ENCODE measurements around the gene FGF16. TPM values are rescaled to one million over a fixed set of nuclear protein-coding genes. Genes with fewer than 3 reads are reported as not detected.

The FGF16 gene
- total and polyA plus RNA-seq, 10 of the 15 experiments (the other 5 are each of a cell fraction or from before 2014, with no cell fraction given) = not detected

GRCh38 chrX:77493677-77494553, 46.7 kb downstream of the FGF16 start:
- ChIA-PET RAD21 (ENCODE audit: unreplicated experiment) (no interaction called here), SMC1A (ENCODE audit: uncharacterized antibody, unreplicated experiment) (no interaction called here), CTCF (no interaction called here), POLR2A (no interaction called here)
- Histone ChIP-seq H3K27me3 (replicated peaks in 1 of 2; ENCODE audit: control insufficient read depth in 2 of 2, insufficient read depth in 2 of 2, low read length in 1 of 2) (no peaks in the 10 kb centered on the region), H3K79me2 (ENCODE audit: control insufficient read depth, insufficient read depth, low read length) (no peaks in the 10 kb centered on the region), H3K27ac (ENCODE audit: control insufficient read depth, insufficient read depth) (no peak overlapping the region), H3K4me3 (no peak overlapping the region), H3K4me1 (ENCODE audit: control insufficient read depth, insufficient read depth, low read length) (no peaks in the 10 kb centered on the region), H3K9ac (ENCODE audit: control insufficient read depth, insufficient read depth, low read length) (no peak overlapping the region), H3K36me3 (ENCODE audit: control insufficient read depth in 2 of 2, insufficient read depth in 2 of 2, low read length in 1 of 2) (no peaks in the 10 kb centered on the region), H3K4me2 (ENCODE audit: control insufficient read depth, insufficient read depth) (no peak overlapping the region), H4K20me1 (ENCODE audit: control insufficient read depth, insufficient read depth) (no peaks in the 10 kb centered on the region), H2AFZ (ENCODE audit: control insufficient read depth, low read depth, low read length) (no peak overlapping the region), H3K9me3 (replicated peaks; ENCODE audit: control insufficient read depth, insufficient read depth, low read length) (no peaks in the 10 kb centered on the region)
- in situ Hi-C loops (cut with MboI) = no loop called here
- no peak for DNase-seq (ENCODE audit: low read depth, low spot score)
- intact Hi-C loops (cut with micrococcal nuclease; ENCODE audit: unreplicated experiment) = no loop called here
- ATAC-seq = no peak
- 36% methylated on average over 20 of the region's 20 CpGs for WGBS (ENCODE audit: insufficient coverage, insufficient replicate concordance, low lambda C conversion rate, missing lambda C conversion rate)
- no peak for FAIRE-seq
- no TSS peak for BruUV-seq (replicated peaks)
- TF ChIP-seq MYC (IDR thresholded peaks at IDR 0.05; ENCODE audit: insufficient read depth, insufficient read length, insufficient replicate concordance, low read length, severe bottlenecking) = no peak
- no peak for TF ChIP-seq JUNB (IDR thresholded peaks at IDR 0.05)
- no peak for TF ChIP-seq GABPA (IDR thresholded peaks at IDR 0.05; ENCODE audit: low read depth)
- no peak for TF ChIP-seq RFX5 (IDR thresholded peaks at IDR 0.05; ENCODE audit: low read depth, low read length)
- TF ChIP-seq, protein P1, sequence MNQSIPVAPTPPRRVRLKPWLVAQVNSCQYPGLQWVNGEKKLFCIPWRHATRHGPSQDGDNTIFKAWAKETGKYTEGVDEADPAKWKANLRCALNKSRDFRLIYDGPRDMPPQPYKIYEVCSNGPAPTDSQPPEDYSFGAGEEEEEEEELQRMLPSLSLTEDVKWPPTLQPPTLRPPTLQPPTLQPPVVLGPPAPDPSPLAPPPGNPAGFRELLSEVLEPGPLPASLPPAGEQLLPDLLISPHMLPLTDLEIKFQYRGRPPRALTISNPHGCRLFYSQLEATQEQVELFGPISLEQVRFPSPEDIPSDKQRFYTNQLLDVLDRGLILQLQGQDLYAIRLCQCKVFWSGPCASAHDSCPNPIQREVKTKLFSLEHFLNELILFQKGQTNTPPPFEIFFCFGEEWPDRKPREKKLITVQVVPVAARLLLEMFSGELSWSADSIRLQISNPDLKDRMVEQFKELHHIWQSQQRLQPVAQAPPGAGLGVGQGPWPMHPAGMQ (IDR thresholded peaks at IDR 0.05; ENCODE audit: borderline replicate concordance) = no peak
- TF ChIP-seq EZH2 (IDR thresholded peaks at IDR 0.05; ENCODE audit: borderline replicate concordance, control insufficient read depth, low read depth, low read length) = no peak
- TF ChIP-seq, protein P2, sequence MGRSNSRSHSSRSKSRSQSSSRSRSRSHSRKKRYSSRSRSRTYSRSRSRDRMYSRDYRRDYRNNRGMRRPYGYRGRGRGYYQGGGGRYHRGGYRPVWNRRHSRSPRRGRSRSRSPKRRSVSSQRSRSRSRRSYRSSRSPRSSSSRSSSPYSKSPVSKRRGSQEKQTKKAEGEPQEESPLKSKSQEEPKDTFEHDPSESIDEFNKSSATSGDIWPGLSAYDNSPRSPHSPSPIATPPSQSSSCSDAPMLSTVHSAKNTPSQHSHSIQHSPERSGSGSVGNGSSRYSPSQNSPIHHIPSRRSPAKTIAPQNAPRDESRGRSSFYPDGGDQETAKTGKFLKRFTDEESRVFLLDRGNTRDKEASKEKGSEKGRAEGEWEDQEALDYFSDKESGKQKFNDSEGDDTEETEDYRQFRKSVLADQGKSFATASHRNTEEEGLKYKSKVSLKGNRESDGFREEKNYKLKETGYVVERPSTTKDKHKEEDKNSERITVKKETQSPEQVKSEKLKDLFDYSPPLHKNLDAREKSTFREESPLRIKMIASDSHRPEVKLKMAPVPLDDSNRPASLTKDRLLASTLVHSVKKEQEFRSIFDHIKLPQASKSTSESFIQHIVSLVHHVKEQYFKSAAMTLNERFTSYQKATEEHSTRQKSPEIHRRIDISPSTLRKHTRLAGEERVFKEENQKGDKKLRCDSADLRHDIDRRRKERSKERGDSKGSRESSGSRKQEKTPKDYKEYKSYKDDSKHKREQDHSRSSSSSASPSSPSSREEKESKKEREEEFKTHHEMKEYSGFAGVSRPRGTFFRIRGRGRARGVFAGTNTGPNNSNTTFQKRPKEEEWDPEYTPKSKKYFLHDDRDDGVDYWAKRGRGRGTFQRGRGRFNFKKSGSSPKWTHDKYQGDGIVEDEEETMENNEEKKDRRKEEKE (IDR thresholded peaks at IDR 0.05) = no peak
- TF ChIP-seq, protein P3, sequence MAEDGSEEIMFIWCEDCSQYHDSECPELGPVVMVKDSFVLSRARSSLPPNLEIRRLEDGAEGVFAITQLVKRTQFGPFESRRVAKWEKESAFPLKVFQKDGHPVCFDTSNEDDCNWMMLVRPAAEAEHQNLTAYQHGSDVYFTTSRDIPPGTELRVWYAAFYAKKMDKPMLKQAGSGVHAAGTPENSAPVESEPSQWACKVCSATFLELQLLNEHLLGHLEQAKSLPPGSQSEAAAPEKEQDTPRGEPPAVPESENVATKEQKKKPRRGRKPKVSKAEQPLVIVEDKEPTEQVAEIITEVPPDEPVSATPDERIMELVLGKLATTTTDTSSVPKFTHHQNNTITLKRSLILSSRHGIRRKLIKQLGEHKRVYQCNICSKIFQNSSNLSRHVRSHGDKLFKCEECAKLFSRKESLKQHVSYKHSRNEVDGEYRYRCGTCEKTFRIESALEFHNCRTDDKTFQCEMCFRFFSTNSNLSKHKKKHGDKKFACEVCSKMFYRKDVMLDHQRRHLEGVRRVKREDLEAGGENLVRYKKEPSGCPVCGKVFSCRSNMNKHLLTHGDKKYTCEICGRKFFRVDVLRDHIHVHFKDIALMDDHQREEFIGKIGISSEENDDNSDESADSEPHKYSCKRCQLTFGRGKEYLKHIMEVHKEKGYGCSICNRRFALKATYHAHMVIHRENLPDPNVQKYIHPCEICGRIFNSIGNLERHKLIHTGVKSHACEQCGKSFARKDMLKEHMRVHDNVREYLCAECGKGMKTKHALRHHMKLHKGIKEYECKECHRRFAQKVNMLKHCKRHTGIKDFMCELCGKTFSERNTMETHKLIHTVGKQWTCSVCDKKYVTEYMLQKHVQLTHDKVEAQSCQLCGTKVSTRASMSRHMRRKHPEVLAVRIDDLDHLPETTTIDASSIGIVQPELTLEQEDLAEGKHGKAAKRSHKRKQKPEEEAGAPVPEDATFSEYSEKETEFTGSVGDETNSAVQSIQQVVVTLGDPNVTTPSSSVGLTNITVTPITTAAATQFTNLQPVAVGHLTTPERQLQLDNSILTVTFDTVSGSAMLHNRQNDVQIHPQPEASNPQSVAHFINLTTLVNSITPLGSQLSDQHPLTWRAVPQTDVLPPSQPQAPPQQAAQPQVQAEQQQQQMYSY (CRISPR knock-in tag; IDR thresholded peaks at IDR 0.05) = no peak
